HG02798 (cell line): ENCODE measurements around the gene RBMS3.
"Not testable (repeated sequence)": the region's sequence is repeated elsewhere in the genome, so short reads cannot be mapped to it uniquely, and the experiment has no call there.

Experiments
- ATAC-seq: cut with Tn5 transposase; IDR thresholded peaks from one replicate; pipeline ENCODE4 v1.9.1; 2021; ENCODE audit warnings: mild to moderate bottlenecking; ENCODE audit not compliant: unreplicated experiment, poor library complexity

The RBMS3 gene

DNA sequence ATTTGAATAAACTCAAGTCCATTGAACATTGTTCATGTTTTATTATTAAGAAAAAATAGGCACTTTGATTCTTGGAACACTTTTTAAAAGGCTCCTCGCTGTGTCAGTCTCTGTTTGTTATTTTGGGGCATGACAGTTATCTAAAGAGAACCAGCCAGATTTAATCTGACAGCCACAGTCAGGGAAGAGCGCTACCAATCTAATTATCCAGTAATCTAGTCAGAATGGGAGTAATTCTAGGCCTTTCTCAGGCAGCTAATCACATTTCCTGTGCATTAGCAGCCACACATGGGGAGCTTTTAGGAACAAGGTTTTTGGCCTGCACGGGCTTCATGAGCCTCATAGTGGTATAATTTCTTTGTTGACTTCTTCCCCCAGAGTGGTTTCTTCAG is 362.2 kb downstream of the RBMS3 start:
- ATAC-seq: no peak

GRCh38 chr3:29644261-29644660 is 363.4 kb downstream of the RBMS3 start:
- ATAC-seq: no peak

- no peak for ATAC-seq
Observed at GRCh38 chr3:29644956-29645636, 364.2 kb downstream of the RBMS3 start.

DNA sequence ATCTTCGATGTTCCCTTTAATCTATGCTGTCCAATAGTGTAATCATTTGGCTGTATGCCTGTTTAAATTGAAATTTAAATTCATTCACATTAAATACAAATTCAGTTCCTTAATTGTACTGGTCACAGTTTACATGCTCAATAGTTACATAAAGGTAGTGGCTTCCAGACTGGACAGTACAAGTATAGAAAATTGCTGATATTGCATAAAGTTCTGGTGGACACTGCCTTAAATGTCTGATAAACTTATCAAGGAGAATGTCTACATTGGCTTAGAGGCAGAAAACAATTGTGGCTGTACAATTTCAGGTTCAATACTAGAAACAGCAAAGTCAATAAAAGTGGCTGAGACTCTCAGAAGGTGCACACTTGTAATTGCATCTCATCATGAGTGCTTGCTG is 365.2 kb downstream of the RBMS3 start:
- no peak for ATAC-seq

- ATAC-seq: peak; percentile 48
Observed at GRCh38 chr3:29649815-29650547, 369.1 kb downstream of the RBMS3 start.

- no peak for ATAC-seq
Observed at GRCh38 chr3:29653680-29654079, 372.8 kb downstream of the RBMS3 start.

DNA sequence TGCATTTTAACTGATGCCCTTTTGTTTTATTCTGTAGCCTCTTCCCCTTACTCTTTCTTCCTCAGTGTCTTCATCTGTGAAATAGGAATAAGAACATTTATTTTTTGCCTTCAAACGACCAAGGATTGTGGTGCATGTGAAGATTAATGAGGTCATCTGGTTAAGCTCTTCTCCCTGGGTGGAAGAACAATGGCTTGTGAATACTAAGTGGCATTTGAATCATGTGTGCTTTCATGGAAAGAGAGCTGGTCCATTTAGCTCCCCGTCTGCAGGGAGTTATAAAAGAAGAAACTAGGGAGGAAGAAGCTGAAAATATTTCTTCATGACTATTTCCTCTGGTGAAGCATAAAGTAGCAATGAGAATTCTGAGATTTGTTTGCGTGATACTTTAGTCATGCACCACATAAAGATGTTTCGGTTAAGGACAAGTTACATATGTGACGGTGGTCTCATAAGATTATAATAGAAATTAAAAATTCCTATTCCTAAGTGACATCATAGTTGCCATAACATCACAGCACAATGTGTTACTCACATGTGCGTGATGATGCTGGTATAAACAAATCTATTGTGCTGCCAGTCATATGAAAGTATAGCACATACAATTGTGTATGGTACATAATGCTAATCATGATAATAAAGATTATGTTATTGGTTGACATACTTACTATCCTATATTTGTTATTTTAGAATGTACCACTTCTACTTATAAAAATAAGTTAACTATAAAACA is 374.3 kb downstream of the RBMS3 start:
- ATAC-seq: no peak

DNA sequence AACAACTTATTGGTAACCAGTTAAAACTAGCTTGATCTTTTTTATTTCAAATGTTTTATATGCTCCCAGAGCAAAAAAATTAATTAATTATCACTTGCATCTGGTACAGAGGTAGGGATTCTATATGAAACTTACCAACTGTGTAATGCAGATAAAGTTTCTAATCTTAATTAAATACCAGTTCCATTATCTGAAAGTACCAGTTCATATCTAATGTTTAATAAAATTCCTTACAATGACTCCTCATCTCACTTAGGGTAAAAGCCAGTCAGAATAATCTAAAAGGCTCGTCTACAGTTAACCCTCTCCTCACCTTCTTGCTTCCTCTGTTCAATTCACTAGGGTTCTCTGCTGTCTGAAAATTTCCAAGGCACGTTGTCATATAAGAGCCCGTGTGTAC is 384.8 kb downstream of the RBMS3 start:
- no peak for ATAC-seq

- no peak for ATAC-seq
Observed at GRCh38 chr3:29668233-29668632, 387.4 kb downstream of the RBMS3 start.

GRCh38 chr3:29668728-29669127 is 387.9 kb downstream of the RBMS3 start:
- no peak for ATAC-seq

- not testable (repeated sequence) for ATAC-seq
Observed at GRCh38 chr3:29670476-29670875, 389.6 kb downstream of the RBMS3 start.

- no peak for ATAC-seq
Observed at GRCh38 chr3:29677421-29677820, 396.6 kb downstream of the RBMS3 start.

- ATAC-seq: no peak
Observed at GRCh38 chr3:29679944-29680343, 399.1 kb downstream of the RBMS3 start.

- peak; percentile 48 for ATAC-seq
Observed at GRCh38 chr3:29683018-29683993, 402.4 kb downstream of the RBMS3 start.

GRCh38 chr3:29686889-29687592 is 406.2 kb downstream of the RBMS3 start:
- peak; percentile 94 for ATAC-seq

DNA sequence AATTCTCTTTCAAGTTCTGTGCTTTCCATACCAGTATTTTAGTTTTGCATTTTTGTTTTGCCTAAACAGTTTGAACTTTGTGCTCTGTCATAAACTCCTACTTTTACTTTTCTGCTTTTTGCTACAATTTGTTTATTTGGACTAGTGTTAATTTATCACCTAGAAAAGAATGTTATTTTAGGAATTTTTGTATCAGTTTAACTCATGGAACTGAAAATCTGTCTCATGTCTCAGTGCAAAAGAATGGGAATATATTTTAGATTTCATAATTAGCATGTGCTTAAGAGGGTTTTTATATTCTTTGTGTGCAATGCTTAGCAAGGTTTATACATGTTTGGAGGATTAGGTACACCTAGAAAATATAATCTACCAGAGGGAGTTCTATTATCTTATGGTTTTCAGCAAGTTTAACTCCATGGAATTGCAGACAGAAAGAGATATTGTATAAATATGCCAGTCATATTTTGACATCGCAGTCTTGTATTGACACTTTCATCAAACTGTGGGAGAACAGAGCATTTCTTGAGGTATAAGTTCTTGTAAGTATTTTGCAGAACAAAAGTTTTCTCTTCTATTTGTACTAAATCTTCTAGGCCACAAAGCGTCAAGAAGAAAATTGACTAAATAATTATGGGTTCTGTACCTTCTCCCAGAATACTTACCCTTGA is 409.9 kb downstream of the RBMS3 start:
- no peak for ATAC-seq

DNA sequence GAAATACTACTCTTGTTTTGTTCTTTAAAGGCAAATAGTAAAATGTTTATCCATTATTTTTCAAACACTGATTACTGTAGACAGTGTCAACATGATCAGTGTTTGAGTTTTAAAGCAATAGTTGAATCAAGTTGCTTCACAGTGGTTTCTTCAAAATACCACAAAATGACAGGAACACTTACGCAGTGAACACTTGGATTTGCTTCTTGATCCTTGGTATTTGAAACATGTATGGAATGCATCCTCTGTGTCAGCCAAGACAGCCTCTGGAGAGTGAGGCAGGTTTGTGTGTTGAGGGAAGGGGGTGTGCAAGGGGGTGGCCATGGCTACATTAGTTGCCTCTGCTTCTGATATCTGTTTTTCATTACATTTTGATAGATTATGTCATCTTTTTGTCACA is 413.0 kb downstream of the RBMS3 start:
- no peak for ATAC-seq

DNA sequence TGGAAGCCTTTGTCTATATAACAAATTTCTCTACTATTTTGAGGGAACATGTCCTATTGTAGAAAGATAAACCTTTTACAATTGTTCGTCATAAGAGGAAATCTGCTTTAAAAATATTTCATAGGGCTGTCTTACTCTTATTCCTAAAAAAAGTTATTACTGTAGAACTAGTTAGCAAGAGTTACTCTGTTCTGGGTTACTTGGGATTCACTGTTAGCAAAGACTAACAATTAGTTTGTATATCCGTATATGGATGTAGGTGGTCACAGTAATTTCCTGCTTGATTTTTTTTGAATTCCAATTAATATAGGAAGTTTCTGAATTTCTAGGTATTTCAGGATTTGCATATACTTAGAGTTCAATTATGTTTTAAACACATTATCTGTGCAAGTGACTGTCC is 413.5 kb downstream of the RBMS3 start:
- ATAC-seq: no peak

DNA sequence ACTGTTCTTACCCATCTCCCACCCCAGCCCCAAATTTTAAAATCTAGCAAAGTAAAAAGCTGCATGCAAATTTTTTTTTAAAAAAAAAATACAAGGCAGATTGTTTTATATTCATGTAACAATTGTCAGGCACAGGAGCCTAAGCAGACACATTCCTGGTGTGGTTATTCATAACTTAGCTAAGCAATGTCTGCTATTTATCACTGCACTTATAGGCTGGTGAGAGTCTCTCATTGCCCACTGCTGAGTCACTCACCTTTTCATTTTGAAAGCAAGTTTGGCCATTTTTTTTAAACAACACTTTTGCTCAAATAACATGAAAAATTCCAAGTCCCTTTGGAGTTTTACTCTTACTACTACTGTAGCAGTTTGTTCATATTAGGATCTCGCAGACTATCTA is 413.9 kb downstream of the RBMS3 start:
- ATAC-seq: no peak
